Suprapubic skin (tissue), 4 donors: ENCODE measurements around the gene HMGB4. TPM values are rescaled to one million over a fixed set of nuclear protein-coding genes. Genes with fewer than 3 reads are reported as not detected.

Experiments used
- DNase-seq, 2 donors: peaks; one replicate each; pipeline ENCODE4 v3.0.0-alpha.2; 2019; ENCODE audit warnings: low spot score in 2 of 2
- H3K27ac ChIP-seq: fragments of 200-600 bp; sonication (generic); one replicate; pipeline ENCODE4 v1.5.1; 2019
- H3K27me3 ChIP-seq: fragments of 200-600 bp; sonication (generic); one replicate; pipeline ENCODE4 v1.5.1; 2019
- H3K36me3 ChIP-seq: fragments of 200-600 bp; sonication (generic); one replicate; pipeline ENCODE4 v1.5.1; 2019
- H3K4me1 ChIP-seq: fragments of 200-600 bp; sonication (generic); one replicate; pipeline ENCODE4 v1.5.1; 2019
- H3K4me3 ChIP-seq: fragments of 200-600 bp; sonication (generic); one replicate; pipeline ENCODE4 v1.5.1; 2019; ENCODE audit warnings: mild to moderate bottlenecking
- H3K9me3 ChIP-seq: fragments of 200-600 bp; sonication (generic); one replicate; pipeline ENCODE4 v1.5.1; 2019
- EP300 ChIP-seq: sonication (generic); formaldehyde crosslinking; IDR thresholded peaks from one replicate; pipeline ENCODE4 v1.6.1; 2017; ENCODE audit warnings: antibody characterized with exemption
- POLR2A ChIP-seq, 2 donors: fragments of 450-650 bp; IDR thresholded peaks; one replicate each; pipeline ENCODE4 v1.6.1; 2017; ENCODE audit warnings: antibody characterized with exemption in 2 of 2, mild to moderate bottlenecking in 2 of 2, moderate library complexity in 2 of 2
- POLR2AphosphoS5 ChIP-seq, 3 donors: sonication (generic); formaldehyde crosslinking; IDR thresholded peaks; one replicate each; pipeline ENCODE4 v1.6.1; 2017; ENCODE audit warnings: antibody characterized with exemption in 3 of 3
- WGBS: methylation state at CpG from one replicate; pipeline ENCODE4 v1.1.5; 2018; 5-methylcytosine and 5-hydroxymethylcytosine counted together
- total RNA-seq, 4 donors: library from RNA; depleted of rRNA; stranded (reverse); fragments of >200 nt; gene quantifications; one replicate each; pipeline ENCODE4 v1.1.0, GENCODE V29; 2016
- TF ChIP-seq, protein P1 (sequence below), 2 donors: fragments of 200-600 bp in 1 of 2; fragments of 450-650 bp in 1 of 2; sonication (generic) in 1 of 2; IDR thresholded peaks; one replicate each; pipeline ENCODE4 v1.5.1; 2016 to 2019; ENCODE audit warnings: antibody characterized with exemption in 2 of 2, mild to moderate bottlenecking in 1 of 2, moderate library complexity in 1 of 2

Gene HMGB4
- total RNA-seq, 4 donors from 2014 or later = not detected

DNA sequence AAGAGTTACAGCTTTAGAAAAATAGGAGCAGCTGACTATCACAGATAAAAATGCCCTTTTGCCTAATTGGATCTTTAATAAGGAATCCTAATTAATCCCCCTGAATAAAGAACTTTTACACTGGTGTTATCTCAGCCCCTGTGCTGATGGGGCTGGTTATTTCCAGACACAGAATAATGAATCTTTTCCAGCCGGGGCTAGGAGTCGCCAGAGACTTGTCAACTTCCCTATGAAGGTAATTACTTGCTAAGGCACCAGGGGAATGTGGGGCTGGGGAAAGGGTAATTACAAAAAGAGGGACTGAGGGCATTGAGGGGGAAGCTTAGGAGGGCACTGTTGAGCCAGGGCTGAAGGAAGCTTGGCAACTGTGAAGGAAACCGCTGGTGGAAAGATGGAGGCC lies 34.5 kb downstream of the HMGB4 start:
- no peaks in the 10 kb centered on the region for H3K4me1 ChIP-seq
- no peaks in the 10 kb centered on the region for H3K36me3 ChIP-seq
- no peak overlapping the region for H3K4me3 ChIP-seq
- H3K27ac ChIP-seq = no peak overlapping the region
- H3K9me3 ChIP-seq = no peaks in the 10 kb centered on the region
- H3K27me3 ChIP-seq = no peaks in the 10 kb centered on the region
- TF ChIP-seq EP300 (no peak), POLR2A (IDR thresholded peaks at IDR 0.05) (no peak)
- TF ChIP-seq, protein P1, sequence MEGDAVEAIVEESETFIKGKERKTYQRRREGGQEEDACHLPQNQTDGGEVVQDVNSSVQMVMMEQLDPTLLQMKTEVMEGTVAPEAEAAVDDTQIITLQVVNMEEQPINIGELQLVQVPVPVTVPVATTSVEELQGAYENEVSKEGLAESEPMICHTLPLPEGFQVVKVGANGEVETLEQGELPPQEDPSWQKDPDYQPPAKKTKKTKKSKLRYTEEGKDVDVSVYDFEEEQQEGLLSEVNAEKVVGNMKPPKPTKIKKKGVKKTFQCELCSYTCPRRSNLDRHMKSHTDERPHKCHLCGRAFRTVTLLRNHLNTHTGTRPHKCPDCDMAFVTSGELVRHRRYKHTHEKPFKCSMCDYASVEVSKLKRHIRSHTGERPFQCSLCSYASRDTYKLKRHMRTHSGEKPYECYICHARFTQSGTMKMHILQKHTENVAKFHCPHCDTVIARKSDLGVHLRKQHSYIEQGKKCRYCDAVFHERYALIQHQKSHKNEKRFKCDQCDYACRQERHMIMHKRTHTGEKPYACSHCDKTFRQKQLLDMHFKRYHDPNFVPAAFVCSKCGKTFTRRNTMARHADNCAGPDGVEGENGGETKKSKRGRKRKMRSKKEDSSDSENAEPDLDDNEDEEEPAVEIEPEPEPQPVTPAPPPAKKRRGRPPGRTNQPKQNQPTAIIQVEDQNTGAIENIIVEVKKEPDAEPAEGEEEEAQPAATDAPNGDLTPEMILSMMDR (IDR thresholded peaks at IDR 0.05) = no peak
- no peak for DNase-seq
- WGBS = 79% methylated on average over 3 of the region's 3 CpGs

DNA sequence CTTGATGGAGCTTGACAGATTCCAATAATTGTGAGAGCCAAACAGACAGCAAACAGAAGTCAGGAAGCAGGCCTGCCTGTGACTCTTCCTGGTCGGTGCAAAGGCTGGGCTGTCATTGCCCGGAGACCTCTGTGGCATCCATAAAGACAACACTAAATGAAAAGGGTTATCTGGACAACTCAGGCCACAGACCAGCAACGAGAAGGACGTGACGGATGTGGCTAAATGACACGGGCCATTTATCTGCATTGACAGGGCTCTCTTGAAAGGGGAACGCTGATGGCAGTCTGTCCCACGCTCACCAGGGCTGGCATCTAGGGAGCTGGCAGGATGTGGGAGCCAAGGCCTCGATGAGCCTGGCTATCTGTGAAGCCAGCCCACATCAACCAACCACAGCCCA lies 35.0 kb downstream of the HMGB4 start:
- no peaks in the 10 kb centered on the region for H3K9me3 ChIP-seq
- no peak overlapping the region for H3K4me3 ChIP-seq
- H3K27me3 ChIP-seq = no peaks in the 10 kb centered on the region
- 80% methylated on average over 8 of the region's 9 CpGs for WGBS
- DNase-seq = no peak
- H3K27ac ChIP-seq = no peak overlapping the region
- no peaks in the 10 kb centered on the region for H3K36me3 ChIP-seq
- H3K4me1 ChIP-seq = no peaks in the 10 kb centered on the region
- no peak for TF ChIP-seq EP300
- no peak for TF ChIP-seq POLR2A (IDR thresholded peaks at IDR 0.05)
- TF ChIP-seq, protein P1 (IDR thresholded peaks at IDR 0.05) = no peak
- no peak for TF ChIP-seq POLR2AphosphoS5 (IDR thresholded peaks at IDR 0.05)

DNA sequence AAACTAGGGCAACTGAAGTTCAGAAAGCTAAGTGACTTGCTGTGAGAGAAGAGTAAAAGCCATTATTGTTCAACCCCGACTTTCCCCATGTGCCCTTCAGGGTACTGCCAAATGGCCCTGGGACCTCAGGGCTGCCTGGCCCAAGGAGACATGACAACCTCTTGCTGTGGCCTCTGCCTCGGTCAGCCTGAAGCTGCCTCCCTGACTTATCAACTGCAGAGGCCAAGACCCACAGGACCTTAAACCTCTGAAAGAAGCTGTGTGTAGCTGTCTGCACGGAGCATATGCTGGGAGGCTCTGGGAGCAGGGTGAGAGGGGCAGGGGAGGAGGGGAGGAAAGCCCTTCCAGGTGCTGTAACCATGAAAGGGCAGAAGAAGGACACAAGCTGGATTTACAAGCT lies 35.9 kb downstream of the HMGB4 start:
- H3K4me1 ChIP-seq = no peaks in the 10 kb centered on the region
- DNase-seq = no peak
- 87% methylated on average over 3 of the region's 3 CpGs for WGBS
- TF ChIP-seq POLR2A (IDR thresholded peaks at IDR 0.05) = no peak
- TF ChIP-seq, protein P1 (IDR thresholded peaks at IDR 0.05) = no peak
- no peaks in the 10 kb centered on the region for H3K27me3 ChIP-seq
- H3K9me3 ChIP-seq = no peaks in the 10 kb centered on the region
- no peak overlapping the region for H3K4me3 ChIP-seq
- H3K27ac ChIP-seq = no peak overlapping the region
- H3K36me3 ChIP-seq = no peaks in the 10 kb centered on the region

DNA sequence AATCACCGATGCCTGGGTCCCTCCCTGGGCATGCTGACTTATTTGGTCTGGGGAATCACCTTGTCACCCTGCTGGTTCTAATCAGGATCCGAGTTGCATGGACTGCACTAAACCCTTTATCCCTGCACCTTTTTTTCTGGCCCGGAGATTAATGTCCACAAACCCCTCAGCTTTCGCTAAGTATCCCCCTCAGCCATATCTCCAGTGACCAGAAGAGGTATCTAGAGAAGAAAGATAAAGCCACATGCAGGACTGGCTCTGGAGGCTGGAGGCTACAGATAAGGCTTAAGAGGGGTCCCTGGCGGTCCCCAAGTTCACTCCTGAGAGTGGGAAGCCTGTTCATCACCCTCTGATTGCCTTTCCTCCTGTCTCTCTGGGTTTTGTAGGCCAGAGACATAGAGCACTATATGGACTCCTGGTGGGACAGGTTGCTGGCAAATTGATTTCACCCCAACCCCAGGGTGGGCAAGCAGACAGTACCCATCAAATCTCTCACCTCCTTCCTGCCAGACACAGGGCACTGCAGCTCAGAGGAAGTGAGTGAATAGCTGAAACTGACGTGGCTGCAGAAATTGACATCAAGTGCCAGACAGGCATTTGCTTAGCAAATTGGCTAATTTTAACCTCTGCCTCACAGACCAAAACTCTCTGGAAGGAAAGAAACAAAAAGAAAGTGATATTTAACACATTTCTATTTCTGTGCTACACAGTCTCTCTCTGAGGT lies 38.8 kb downstream of the HMGB4 start:
- no peaks in the 10 kb centered on the region for H3K4me1 ChIP-seq
- 73% methylated on average over 6 of the region's 6 CpGs for WGBS
- DNase-seq = no peak

DNA sequence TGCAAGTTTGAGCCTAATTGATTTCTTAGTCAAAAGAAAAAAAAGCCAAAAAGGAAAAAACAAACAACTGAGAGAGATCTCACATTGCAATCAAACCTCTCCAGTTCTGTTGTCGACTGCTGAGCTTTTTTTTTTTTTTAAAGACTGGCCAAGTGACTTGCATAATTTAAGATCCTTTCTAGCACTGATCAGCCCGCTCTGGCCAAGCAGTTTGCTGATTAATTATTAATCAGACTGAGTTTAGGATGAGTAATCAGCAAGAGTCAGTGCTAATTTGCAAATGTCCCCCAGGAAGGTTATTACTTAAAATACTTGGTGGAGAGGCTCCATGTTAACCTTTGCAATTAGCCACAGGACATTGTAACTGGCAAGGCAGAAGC lies 39.3 kb downstream of the HMGB4 start:
- Histone ChIP-seq H3K27ac (no peak overlapping the region), H3K27me3 (no peaks in the 10 kb centered on the region), H3K9me3 (no peaks in the 10 kb centered on the region), H3K4me1 (no peaks in the 10 kb centered on the region), H3K36me3 (no peaks in the 10 kb centered on the region), H3K4me3 (no peak overlapping the region)
- no peak for DNase-seq
- 23% methylated on average over 2 of the region's 2 CpGs for WGBS
- TF ChIP-seq EP300 = no peak
- TF ChIP-seq POLR2A (IDR thresholded peaks at IDR 0.05) = no peak
- no peak for TF ChIP-seq POLR2AphosphoS5 (IDR thresholded peaks at IDR 0.05)
- TF ChIP-seq, protein P1 (IDR thresholded peaks at IDR 0.05) = no peak

More for the DNA sequence above, 38.8 kb downstream of the HMGB4 start:
- H3K27ac ChIP-seq = no peak overlapping the region
- no peak overlapping the region for H3K4me3 ChIP-seq
- TF ChIP-seq POLR2AphosphoS5 (IDR thresholded peaks at IDR 0.05) = no peak
- TF ChIP-seq, protein P1 (IDR thresholded peaks at IDR 0.05) = no peak
- TF ChIP-seq POLR2A (IDR thresholded peaks at IDR 0.05) = no peak
- no peak for TF ChIP-seq EP300
- H3K9me3 ChIP-seq = no peaks in the 10 kb centered on the region
- H3K27me3 ChIP-seq = no peaks in the 10 kb centered on the region
- H3K36me3 ChIP-seq = no peaks in the 10 kb centered on the region
